Activated T-cell treated with anti-CD3 and anti-CD28 coated beads, Interleukin-2, amount 50 U/mL, for 72 hours (primary cell): Measurements from ENCODE around the gene TRIM45. TPM values are rescaled to one million over a fixed set of nuclear protein-coding genes. Genes with fewer than 3 reads are reported as not detected.

Experiments used
- ATAC-seq, 2 donors: fragments of 150-1000 bp; cut with Tn5 transposase; replicated peaks in 1 of 2; 2 replicates each; pipeline ENCODE4 v1.10.0; 2021; ENCODE audit warnings: moderate library complexity in 2 of 2, mild to moderate bottlenecking in 1 of 2
- DNase-seq, 2 donors: peaks; one replicate each; pipeline ENCODE4 v3.0.0; 2021 to 2022; ENCODE audit warnings: mixed read lengths in 1 of 2
- H3K27ac Mint-ChIP-seq: one replicate; pipeline ENCODE4 v1.8.0; 2022; ENCODE audit warnings: mild to moderate bottlenecking, moderate library complexity, mixed read lengths
- H3K27me3 Mint-ChIP-seq: one replicate; pipeline ENCODE4 v1.8.0; 2022; ENCODE audit warnings: low read depth, mixed read lengths
- H3K36me3 Mint-ChIP-seq, 2 donors: one replicate each; pipeline ENCODE4 v1.8.0; 2022; ENCODE audit warnings: mixed read lengths in 2 of 2, mild to moderate bottlenecking in 1 of 2; ENCODE audit not compliant: insufficient read depth in 2 of 2
- H3K4me1 Mint-ChIP-seq: one replicate; pipeline ENCODE4 v1.8.0; 2022; ENCODE audit warnings: low read depth, mixed read lengths
- H3K4me3 Mint-ChIP-seq, 2 donors: one replicate each; pipeline ENCODE4 v1.8.0; 2022; ENCODE audit warnings: mild to moderate bottlenecking in 2 of 2, mixed read lengths in 2 of 2, moderate library complexity in 2 of 2
- H3K9me3 Mint-ChIP-seq, 2 donors: one replicate each; pipeline ENCODE4 v1.8.0; 2022; ENCODE audit warnings: mixed read lengths in 2 of 2
- total RNA-seq, 2 donors: library from RNA; stranded (reverse); gene quantifications; one replicate each; pipeline ENCODE4 v1.2.3, GENCODE V29; 2022

The TRIM45 gene
- total RNA-seq, 2 donors from 2014 or later = 0.30 to 0.34 TPM

- peaks cover 12% of the 10 kb centered on the region for H3K27me3 Mint-ChIP-seq
- no peaks in the 10 kb centered on the region for H3K36me3 Mint-ChIP-seq
- H3K4me3 Mint-ChIP-seq = no peak overlapping the region
- no peaks in the 10 kb centered on the region for H3K9me3 Mint-ChIP-seq
- no peak for ATAC-seq
- no peak for DNase-seq
- no peak overlapping the region for H3K27ac Mint-ChIP-seq
- H3K4me1 Mint-ChIP-seq = no peaks in the 10 kb centered on the region
Measured at GRCh38 chr1:117146072-117146471, 24.5 kb upstream of the TRIM45 start.

DNA sequence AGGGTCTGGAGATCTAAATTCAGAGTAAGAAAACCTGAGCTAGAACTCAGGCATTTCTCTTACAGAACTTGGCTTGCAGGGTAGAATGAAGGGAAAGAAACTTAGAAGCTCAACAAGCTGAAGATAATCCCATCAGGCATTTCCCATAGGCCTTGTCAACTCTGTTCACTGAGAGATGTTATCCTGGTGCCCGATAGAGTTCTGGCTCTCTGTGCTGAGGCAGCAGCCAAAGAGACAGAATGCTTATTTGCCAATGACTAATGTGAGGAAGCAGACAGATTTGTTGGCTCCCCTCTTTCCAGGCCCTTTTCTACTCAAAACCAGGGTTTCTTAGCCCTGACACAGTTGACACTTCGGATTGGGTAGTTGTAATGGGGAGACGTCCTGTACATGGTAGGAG lies 22.3 kb upstream of the TRIM45 start:
- no peaks in the 10 kb centered on the region for H3K36me3 Mint-ChIP-seq
- no peaks in the 10 kb centered on the region for H3K9me3 Mint-ChIP-seq
- peaks cover 12% of the 10 kb centered on the region for H3K27me3 Mint-ChIP-seq
- H3K4me1 Mint-ChIP-seq = no peaks in the 10 kb centered on the region
- ATAC-seq (no peak), DNase-seq (no peak)
- H3K27ac Mint-ChIP-seq = no peak overlapping the region
- no peak overlapping the region for H3K4me3 Mint-ChIP-seq

GRCh38 chr1:117143172-117143571 lies 21.6 kb upstream of the TRIM45 start:
- H3K36me3 Mint-ChIP-seq = no peaks in the 10 kb centered on the region
- H3K9me3 Mint-ChIP-seq = no peaks in the 10 kb centered on the region
- H3K4me3 Mint-ChIP-seq = no peak overlapping the region
- DNase-seq (no peak), ATAC-seq (no peak)
- H3K27ac Mint-ChIP-seq = no peak overlapping the region
- H3K4me1 Mint-ChIP-seq = no peaks in the 10 kb centered on the region
- H3K27me3 Mint-ChIP-seq = peaks cover 12% of the 10 kb centered on the region

GRCh38 chr1:117142200-117142599 lies 20.7 kb upstream of the TRIM45 start:
- Mint-ChIP-seq H3K9me3 (no peaks in the 10 kb centered on the region), H3K36me3 (no peaks in the 10 kb centered on the region), H3K27ac (no peak overlapping the region), H3K4me3 (no peak overlapping the region), H3K27me3 (peaks cover 12% of the 10 kb centered on the region), H3K4me1 (no peaks in the 10 kb centered on the region)
- ATAC-seq (no peak), DNase-seq (no peak)

GRCh38 chr1:117138561-117138960 lies 17.0 kb upstream of the TRIM45 start:
- Mint-ChIP-seq H3K4me3 (no peak overlapping the region), H3K27me3 (peaks cover 13% of the 10 kb centered on the region), H3K36me3 (no peaks in the 10 kb centered on the region), H3K27ac (no peak overlapping the region), H3K9me3 (no peaks in the 10 kb centered on the region), H3K4me1 (no peaks in the 10 kb centered on the region)
- ATAC-seq (no peak), DNase-seq (no peak)

- no peak for DNase-seq
- no peaks in the 10 kb centered on the region for H3K4me1 Mint-ChIP-seq
- no peaks in the 10 kb centered on the region for H3K9me3 Mint-ChIP-seq
- H3K36me3 Mint-ChIP-seq = no peaks in the 10 kb centered on the region
- no peak overlapping the region for H3K4me3 Mint-ChIP-seq
- no peak overlapping the region for H3K27ac Mint-ChIP-seq
- peaks cover 13% of the 10 kb centered on the region for H3K27me3 Mint-ChIP-seq
- no peak for ATAC-seq
Measured at GRCh38 chr1:117138106-117138505, 16.6 kb upstream of the TRIM45 start.

DNA sequence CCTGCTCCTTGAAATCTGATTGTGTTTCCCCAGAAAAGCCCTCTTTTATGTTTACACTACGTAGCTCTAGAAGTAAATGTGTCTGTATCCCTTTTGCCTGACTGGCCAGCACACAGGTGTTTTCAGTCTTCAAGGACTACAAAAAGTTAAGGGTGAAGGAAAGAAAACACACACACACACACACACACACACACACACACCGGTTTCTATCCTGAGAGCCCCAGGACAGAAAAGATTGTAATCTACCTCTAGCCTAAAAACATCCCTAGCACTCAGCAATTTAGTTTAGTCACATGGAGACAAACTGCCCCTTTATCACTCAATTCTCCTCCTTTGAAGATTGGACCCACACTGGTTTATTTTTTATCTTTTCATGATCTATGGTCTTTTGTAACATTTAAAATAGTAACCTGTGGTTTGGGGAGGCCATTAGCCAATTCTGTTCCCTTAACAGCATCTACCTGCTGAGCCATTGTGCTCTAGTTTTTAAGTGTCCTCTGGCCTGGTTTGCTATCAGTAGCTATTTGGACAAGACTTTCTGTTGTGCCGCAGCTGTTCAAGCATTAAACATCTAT lies 15.8 kb upstream of the TRIM45 start:
- Mint-ChIP-seq H3K4me3 (no peak overlapping the region), H3K36me3 (no peaks in the 10 kb centered on the region), H3K27ac (no peak overlapping the region), H3K27me3 (peaks cover 13% of the 10 kb centered on the region), H3K9me3 (no peaks in the 10 kb centered on the region), H3K4me1 (no peaks in the 10 kb centered on the region)
- ATAC-seq (no peak), DNase-seq (no peak)

DNA sequence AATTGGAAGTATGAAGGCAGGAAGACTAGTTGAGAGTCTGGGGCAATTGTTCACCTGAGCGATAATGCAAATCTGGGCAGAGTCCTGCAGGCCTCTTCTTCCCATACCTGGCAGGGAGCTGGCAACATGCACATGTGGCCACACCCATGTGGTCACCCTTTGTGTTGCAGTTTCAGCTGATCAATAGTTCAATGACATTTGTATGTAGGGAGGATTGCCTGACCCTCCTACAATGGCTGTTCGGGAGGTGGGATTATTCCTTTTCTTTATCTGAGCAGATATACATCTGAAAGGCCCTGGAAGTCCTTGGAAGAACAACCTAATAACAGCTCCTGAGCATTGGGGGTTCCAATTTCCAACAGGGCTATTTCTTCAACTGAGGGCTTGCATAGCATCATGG lies 15.2 kb upstream of the TRIM45 start:
- Mint-ChIP-seq H3K9me3 (no peaks in the 10 kb centered on the region), H3K27ac (no peak overlapping the region), H3K4me1 (no peaks in the 10 kb centered on the region), H3K36me3 (no peaks in the 10 kb centered on the region), H3K27me3 (peaks cover 13% of the 10 kb centered on the region), H3K4me3 (no peak overlapping the region)
- ATAC-seq (no peak), DNase-seq (no peak)

GRCh38 chr1:117135329-117135728 lies 13.8 kb upstream of the TRIM45 start:
- Mint-ChIP-seq H3K9me3 (no peaks in the 10 kb centered on the region), H3K27ac (no peak overlapping the region), H3K36me3 (no peaks in the 10 kb centered on the region), H3K4me3 (no peak overlapping the region), H3K27me3 (peaks cover 13% of the 10 kb centered on the region), H3K4me1 (no peaks in the 10 kb centered on the region)
- DNase-seq (no peak), ATAC-seq (no peak)

DNA sequence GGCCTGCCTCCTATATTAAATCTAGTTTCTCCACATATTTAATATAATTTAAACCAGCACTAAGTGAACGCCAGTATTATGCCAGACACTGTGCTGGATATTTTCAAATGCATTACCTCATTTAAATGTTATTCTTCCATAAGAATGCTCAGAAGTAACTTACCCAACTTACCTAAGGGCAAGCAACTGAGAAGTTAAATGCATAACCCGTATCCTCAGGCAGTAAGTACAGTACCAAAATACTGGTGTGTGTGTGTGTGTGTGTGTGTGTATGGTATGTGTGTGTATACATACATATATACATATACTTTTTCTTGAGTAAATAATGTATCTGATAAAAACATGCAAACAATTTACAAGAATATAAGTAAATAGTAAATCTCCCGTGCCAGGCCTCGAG lies 9.0 kb upstream of the TRIM45 start:
- Mint-ChIP-seq H3K36me3 (no peaks in the 10 kb centered on the region), H3K27me3 (peaks cover 13% of the 10 kb centered on the region), H3K27ac (no peak overlapping the region), H3K9me3 (no peaks in the 10 kb centered on the region), H3K4me1 (no peaks in the 10 kb centered on the region), H3K4me3 (no peak overlapping the region)
- ATAC-seq = no peak
- no peak for DNase-seq

GRCh38 chr1:117128323-117129079 lies 7.0 kb upstream of the TRIM45 start:
- Mint-ChIP-seq H3K9me3 (no peaks in the 10 kb centered on the region), H3K4me3 (no peak overlapping the region), H3K4me1 (no peaks in the 10 kb centered on the region), H3K36me3 (no peaks in the 10 kb centered on the region), H3K27ac (no peak overlapping the region), H3K27me3 (peaks cover under 1% of the 10 kb centered on the region)
- ATAC-seq (no peak), DNase-seq (no peak)

DNA sequence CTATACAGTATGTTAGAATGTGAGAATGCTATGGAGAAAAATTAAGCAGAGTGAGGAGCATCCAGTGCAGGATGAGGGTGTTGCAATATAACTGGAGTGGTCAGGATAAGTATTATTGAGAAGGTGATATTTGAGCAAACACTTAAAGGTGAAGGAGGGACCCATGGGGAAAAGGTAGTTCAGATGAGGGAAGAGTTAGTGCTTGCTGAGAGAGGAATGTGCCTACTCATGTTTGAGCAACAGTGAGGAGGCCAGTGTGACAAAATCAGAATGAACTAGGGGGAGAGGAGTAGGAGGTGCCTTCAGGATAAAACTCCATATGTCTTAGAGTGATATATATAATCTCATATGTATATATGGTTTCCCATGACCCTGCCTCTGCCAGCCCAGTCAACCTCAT lies 6.2 kb upstream of the TRIM45 start:
- H3K4me3 Mint-ChIP-seq = no peak overlapping the region
- ATAC-seq = no peak
- DNase-seq = no peak
- no peaks in the 10 kb centered on the region for H3K4me1 Mint-ChIP-seq
- no peaks in the 10 kb centered on the region for H3K9me3 Mint-ChIP-seq
- no peak overlapping the region for H3K27ac Mint-ChIP-seq
- H3K36me3 Mint-ChIP-seq = no peaks in the 10 kb centered on the region
- H3K27me3 Mint-ChIP-seq = peaks cover 7% of the 10 kb centered on the region

- Mint-ChIP-seq H3K27ac (no peak overlapping the region), H3K4me3 (no peak overlapping the region), H3K9me3 (no peaks in the 10 kb centered on the region), H3K4me1 (peaks cover 8% of the 10 kb centered on the region), H3K36me3 (no peaks in the 10 kb centered on the region), H3K27me3 (peaks cover 18% of the 10 kb centered on the region)
- DNase-seq = no peak
- no peak for ATAC-seq
Measured at GRCh38 chr1:117124661-117125060, 3.1 kb upstream of the TRIM45 start.

- ATAC-seq = no peak
- Mint-ChIP-seq H3K27me3 (peaks cover 18% of the 10 kb centered on the region), H3K4me1 (peaks cover 8% of the 10 kb centered on the region), H3K4me3 (peak overlapping the region in 1 of 2 donors; percentile 15), H3K9me3 (no peaks in the 10 kb centered on the region), H3K27ac (no peak overlapping the region), H3K36me3 (no peaks in the 10 kb centered on the region)
- no peak for DNase-seq
Measured at GRCh38 chr1:117123274-117123673, 1.7 kb upstream of the TRIM45 start.
